ENCODE results near the gene UBE2U. TPM values are rescaled to one million over a fixed set of nuclear protein-coding genes. Genes with fewer than 3 reads are reported as not detected.

UBE2U gene
- total RNA-seq, 2 donors from 2014 or later = not detected

GRCh38 chr1:64290420-64290819, 87.0 kb downstream of the UBE2U start:
- H3K4me1 Mint-ChIP-seq = no peaks in the 10 kb centered on the region

GRCh38 chr1:64291931-64292330, 88.5 kb downstream of the UBE2U start:
- WGBS, 2 experiments (ENCODE audit: insufficient coverage in 1 of 2, insufficient read length in 1 of 2) = 83 to 100% methylated on average over 1 to 4 of the region's 4 CpGs
- no peaks in the 10 kb centered on the region for H3K36me3 Mint-ChIP-seq (ENCODE audit: low read depth)
- H3K9me3 Mint-ChIP-seq = peaks cover 8% of the 10 kb centered on the region
- peaks cover 22% of the 10 kb centered on the region for H3K27me3 Mint-ChIP-seq (ENCODE audit: insufficient read depth)
- no peak overlapping the region for H3K4me3 Mint-ChIP-seq
- Histone ChIP-seq H3K4me1 (ENCODE audit: control insufficient read depth, insufficient read depth, low read length) (no peaks in the 10 kb centered on the region), H3K9ac (ENCODE audit: extremely low read depth, low read length, poor library complexity, severe bottlenecking) (no peak overlapping the region), H3K27ac (ENCODE audit: low read depth, low read length) (no peak overlapping the region), H3K9me3 (ENCODE audit: control insufficient read depth, low read length) (peaks cover 9% of the 10 kb centered on the region), H3K36me3 (ENCODE audit: control insufficient read depth, insufficient read depth, low read length) (no peaks in the 10 kb centered on the region), H3K4me3 (ENCODE audit: low read length) (no peak overlapping the region), H3K27me3 (ENCODE audit: control insufficient read depth, insufficient read depth, low read length, poor library complexity, severe bottlenecking) (peaks cover 9% of the 10 kb centered on the region)
- DNase-seq = no peak
- no peak overlapping the region for H3K27ac Mint-ChIP-seq
- H3K4me1 Mint-ChIP-seq = peaks cover 4% of the 10 kb centered on the region
- TF ChIP-seq CTCF (conservative IDR thresholded peaks at IDR 0.05) = no peak

More at GRCh38 chr1:64290420-64290819, 87.0 kb downstream of the UBE2U start:
- Mint-ChIP-seq H3K36me3 (ENCODE audit: low read depth) (no peaks in the 10 kb centered on the region), H3K27me3 (ENCODE audit: insufficient read depth) (peaks cover 8% of the 10 kb centered on the region), H3K4me3 (no peak overlapping the region), H3K27ac (no peak overlapping the region), H3K9me3 (peaks cover 8% of the 10 kb centered on the region)
- Histone ChIP-seq H3K9ac (ENCODE audit: extremely low read depth, low read length, poor library complexity, severe bottlenecking) (no peak overlapping the region), H3K27ac (ENCODE audit: low read depth, low read length) (no peak overlapping the region), H3K27me3 (ENCODE audit: control insufficient read depth, insufficient read depth, low read length, poor library complexity, severe bottlenecking) (no peaks in the 10 kb centered on the region), H3K9me3 (ENCODE audit: control insufficient read depth, low read length) (peaks cover 9% of the 10 kb centered on the region), H3K4me1 (ENCODE audit: control insufficient read depth, insufficient read depth, low read length) (no peaks in the 10 kb centered on the region), H3K4me3 (ENCODE audit: low read length) (no peak overlapping the region), H3K36me3 (ENCODE audit: control insufficient read depth, insufficient read depth, low read length) (no peaks in the 10 kb centered on the region)
- WGBS, 2 experiments (ENCODE audit: insufficient coverage in 1 of 2, insufficient read length in 1 of 2) = 95% methylated on average over 1 of the region's 1 CpG; no CpG with 5 or more reads in 1 of the 2 experiments
- no peak for TF ChIP-seq CTCF (conservative IDR thresholded peaks at IDR 0.05)
- DNase-seq = no peak

- Mint-ChIP-seq H3K9me3 (peaks cover 8% of the 10 kb centered on the region), H3K27ac (no peak overlapping the region), H3K4me1 (peaks cover 8% of the 10 kb centered on the region), H3K4me3 (no peak overlapping the region), H3K36me3 (ENCODE audit: low read depth) (no peaks in the 10 kb centered on the region), H3K27me3 (ENCODE audit: insufficient read depth) (peaks cover 23% of the 10 kb centered on the region)
- 93% methylated on average over 1 of the region's 1 CpG; no CpG with 5 or more reads in 1 of the 2 experiments for WGBS, 2 experiments (ENCODE audit: insufficient coverage in 1 of 2, insufficient read length in 1 of 2)
- Histone ChIP-seq H3K9me3 (ENCODE audit: control insufficient read depth, low read length) (peaks cover 9% of the 10 kb centered on the region), H3K36me3 (ENCODE audit: control insufficient read depth, insufficient read depth, low read length) (no peaks in the 10 kb centered on the region), H3K27ac (ENCODE audit: low read depth, low read length) (no peak overlapping the region), H3K9ac (ENCODE audit: extremely low read depth, low read length, poor library complexity, severe bottlenecking) (no peak overlapping the region), H3K4me1 (ENCODE audit: control insufficient read depth, insufficient read depth, low read length) (no peaks in the 10 kb centered on the region), H3K4me3 (ENCODE audit: low read length) (no peak overlapping the region), H3K27me3 (ENCODE audit: control insufficient read depth, insufficient read depth, low read length, poor library complexity, severe bottlenecking) (peaks cover 9% of the 10 kb centered on the region)
- no peak for TF ChIP-seq CTCF (conservative IDR thresholded peaks at IDR 0.05)
- DNase-seq = no peak
These were observed 89.0 kb downstream of the UBE2U start for GRCh38 chr1:64292399-64292798.

All from endodermal cell (in vitro differentiated cells).